ENCODE measurements around the gene POLK.

Gene POLK

GRCh38 chr5:75510417-75510835, 1.3 kb upstream of the POLK start:
- DNase-seq (ENCODE audit: low read depth) = peak; percentile 47
- peak overlapping the region; percentile 81 for H3K4me3 ChIP-seq (ENCODE audit: low read length)
- no peak for TF ChIP-seq CTCF (conservative IDR thresholded peaks at IDR 0.05; ENCODE audit: low read length)

- DNase-seq (ENCODE audit: low read depth) = peak; percentile 36
- H3K4me3 ChIP-seq (ENCODE audit: low read length) = peak overlapping the region; percentile 81
- TF ChIP-seq CTCF (conservative IDR thresholded peaks at IDR 0.05; ENCODE audit: low read length) = no peak
Measured at GRCh38 chr5:75510836-75511434, 756 bp upstream of the POLK start.

- peak; percentile 21 for DNase-seq (ENCODE audit: low read depth)
- TF ChIP-seq CTCF (conservative IDR thresholded peaks at IDR 0.05; ENCODE audit: low read length) = no peak
- H3K4me3 ChIP-seq (ENCODE audit: low read length) = peak overlapping the region; percentile 82
Measured at GRCh38 chr5:75512383-75513074, 838 bp downstream of the POLK start.

- no peak overlapping the region for H3K4me3 ChIP-seq (ENCODE audit: low read length)
- TF ChIP-seq CTCF (conservative IDR thresholded peaks at IDR 0.05; ENCODE audit: low read length) = no peak
- DNase-seq (ENCODE audit: low read depth) = no peak
Measured at GRCh38 chr5:75513841-75514240, 2.1 kb downstream of the POLK start.

- no peak for DNase-seq (ENCODE audit: low read depth)
- no peak for TF ChIP-seq CTCF (conservative IDR thresholded peaks at IDR 0.05; ENCODE audit: low read length)
- no peak overlapping the region for H3K4me3 ChIP-seq (ENCODE audit: low read length)
Measured at GRCh38 chr5:75514323-75514722, 2.6 kb downstream of the POLK start.

- no peak for TF ChIP-seq CTCF (conservative IDR thresholded peaks at IDR 0.05; ENCODE audit: low read length)
- DNase-seq (ENCODE audit: low read depth) = no peak
- H3K4me3 ChIP-seq (ENCODE audit: low read length) = no peak overlapping the region
Measured at GRCh38 chr5:75519761-75520160, 8.1 kb downstream of the POLK start.

GRCh38 chr5:75521195-75521594, 9.5 kb downstream of the POLK start:
- no peak for TF ChIP-seq CTCF (conservative IDR thresholded peaks at IDR 0.05; ENCODE audit: low read length)
- no peak for DNase-seq (ENCODE audit: low read depth)
- no peak overlapping the region for H3K4me3 ChIP-seq (ENCODE audit: low read length)
